Measurements from ENCODE around the gene ARSD. TPM values are rescaled to one million over a fixed set of nuclear protein-coding genes. Genes with fewer than 3 reads are reported as not detected.

The ARSD gene
- total and polyA plus RNA-seq, 2 of the 8 experiments (the other 6 are each of a cell fraction or from before 2014, with no cell fraction given) = 1.8 to 3.2 TPM

DNA sequence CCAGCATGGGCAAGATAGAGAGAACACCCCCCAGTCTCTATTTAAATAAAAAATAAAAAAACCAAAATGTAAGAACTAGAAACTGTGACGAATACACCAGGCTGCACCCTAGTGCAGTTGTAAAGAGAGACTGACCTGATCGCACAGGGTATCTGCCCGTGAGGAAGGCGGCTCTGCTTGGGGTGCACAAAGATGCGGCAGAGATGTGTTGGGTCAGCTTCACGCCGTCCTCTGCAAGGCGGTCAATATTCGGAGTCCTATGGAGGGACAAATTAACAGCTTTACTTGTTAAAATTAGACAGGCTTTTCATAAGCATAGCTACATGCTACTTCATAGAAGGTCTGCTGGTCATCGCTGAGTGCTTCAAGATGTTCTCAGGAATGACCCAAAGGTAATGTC is 26.1 kb upstream of the ARSD start:
- Histone ChIP-seq H3K4me3 (ENCODE audit: extremely low read depth in 1 of 4, insufficient read depth in 2 of 4, low read depth in 3 of 4, low read length in 4 of 4) (no peak overlapping the region), H2AK5ac (ENCODE audit: low read depth, low read length) (no peak overlapping the region), H3K27ac (ENCODE audit: low read depth, low read length) (no peak overlapping the region), H3K23ac (ENCODE audit: insufficient read length) (no peak overlapping the region), H2AFZ (ENCODE audit: low read length) (no peak overlapping the region), H3K9ac (replicated peaks in 1 of 4; ENCODE audit: extremely low read depth in 1 of 4, low read depth in 3 of 4, low read length in 3 of 4) (no peak overlapping the region), H3K4ac (replicated peaks; ENCODE audit: insufficient read length, low read depth, low read length) (no peak overlapping the region), H3K4me1 (replicated peaks in 1 of 4; ENCODE audit: control insufficient read depth in 3 of 4, insufficient read depth in 4 of 4, low read length in 3 of 4) (no peaks in the 10 kb centered on the region), H4K20me1 (replicated peaks in 1 of 2; ENCODE audit: control insufficient read depth in 1 of 2, insufficient read depth in 2 of 2, low read length in 2 of 2) (no peaks in the 10 kb centered on the region), H3K18ac (ENCODE audit: extremely low read depth, low read length) (no peak overlapping the region), H3K56ac (replicated peaks; ENCODE audit: insufficient read length, low read depth, low read length) (no peak overlapping the region), H2BK20ac (ENCODE audit: low read length) (no peak overlapping the region), H2BK12ac (ENCODE audit: low read depth, low read length) (no peak overlapping the region), H3K23me2 (ENCODE audit: low read depth, low read length) (no peaks in the 10 kb centered on the region), H2BK120ac (replicated peaks; ENCODE audit: low read depth, low read length) (no peak overlapping the region), H3K4me2 (ENCODE audit: insufficient read depth in 1 of 2, low read depth in 2 of 2, low read length in 2 of 2) (no peak overlapping the region), H2BK15ac (ENCODE audit: low read length) (no peak overlapping the region), H4K5ac (ENCODE audit: insufficient read length, low read depth, low read length) (no peak overlapping the region), H3K79me2 (ENCODE audit: control insufficient read depth in 1 of 2, insufficient read depth in 2 of 2, low read length in 2 of 2) (no peaks in the 10 kb centered on the region), H3K36me3 (ENCODE audit: control insufficient read depth in 2 of 4, insufficient read depth in 4 of 4, low read length in 3 of 4) (no peaks in the 10 kb centered on the region), H4K91ac (replicated peaks; ENCODE audit: insufficient read length, low read length) (no peak overlapping the region), H3K14ac (ENCODE audit: insufficient read length) (no peak overlapping the region), H3K27me3 (replicated peaks in 1 of 4; ENCODE audit: control insufficient read depth in 3 of 4, extremely low read depth in 1 of 4, insufficient read depth in 3 of 4, low read length in 3 of 4) (no peaks in the 10 kb centered on the region), H4K8ac (ENCODE audit: extremely low read depth, insufficient read depth, low read length) (no peak overlapping the region), H3K9me3 (ENCODE audit: insufficient read depth in 2 of 2, low read depth in 1 of 2, low read length in 1 of 2) (no peaks in the 10 kb centered on the region), H2BK5ac (ENCODE audit: low read depth, low read length) (no peak overlapping the region), H3K79me1 (ENCODE audit: low read depth, low read length) (no peaks in the 10 kb centered on the region)
- ChIA-PET CTCF (ENCODE audit: partially characterized antibody) (no interaction called here), POLR2A (ENCODE audit: partially characterized antibody) (no interaction called here)
- no peak for FAIRE-seq
- DNase-seq (ENCODE audit: low read depth in 1 of 2, low spot score in 2 of 2) = no peak
- WGBS, 2 experiments (ENCODE audit: extremely low coverage in 1 of 2, insufficient coverage in 1 of 2, insufficient read length in 1 of 2, insufficient replicate concordance in 2 of 2, low coverage in 1 of 2, low lambda C conversion rate in 2 of 2, missing lambda C conversion rate in 1 of 2) = 92% methylated on average over 9 of the region's 10 CpGs; no CpG with 5 or more reads in 1 of the 2 experiments
- TF ChIP-seq CTBP2 (IDR thresholded peaks at IDR 0.05; ENCODE audit: borderline replicate concordance, insufficient read depth, insufficient read length, low read length) (no peak), JUN (IDR thresholded peaks at IDR 0.05; ENCODE audit: low read depth, low read length) (no peak), CHD2 (IDR thresholded peaks at IDR 0.05; ENCODE audit: low read length) (no peak), SRF (IDR thresholded peaks at IDR 0.05; ENCODE audit: low read depth, low read length) (no peak), TBP (IDR thresholded peaks at IDR 0.05; ENCODE audit: low read depth, low read length) (no peak), TEAD4 (IDR thresholded peaks at IDR 0.05; ENCODE audit: low read depth, low read length) (no peak)
- TF ChIP-seq, protein P1, sequence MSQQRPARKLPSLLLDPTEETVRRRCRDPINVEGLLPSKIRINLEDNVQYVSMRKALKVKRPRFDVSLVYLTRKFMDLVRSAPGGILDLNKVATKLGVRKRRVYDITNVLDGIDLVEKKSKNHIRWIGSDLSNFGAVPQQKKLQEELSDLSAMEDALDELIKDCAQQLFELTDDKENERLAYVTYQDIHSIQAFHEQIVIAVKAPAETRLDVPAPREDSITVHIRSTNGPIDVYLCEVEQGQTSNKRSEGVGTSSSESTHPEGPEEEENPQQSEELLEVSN (IDR thresholded peaks at IDR 0.05) = no peak
